Ovary (tissue), 9 donors: Measurements from ENCODE around the gene PCGF6. TPM values are rescaled to one million over a fixed set of nuclear protein-coding genes. Genes with fewer than 3 reads are reported as not detected.

Experiments used
- DNase-seq, 5 donors: peaks; one replicate each; pipeline ENCODE4 v3.0.0-alpha.2; 2019 to 2020
- H3K27ac ChIP-seq, 2 donors: fragments of 200-600 bp; one replicate each; pipeline versions ENCODE4 v1.5.1 to v1.8.0; 2019 to 2022
- H3K27me3 ChIP-seq: fragments of 200-600 bp; one replicate; pipeline ENCODE4 v1.8.0; 2022
- H3K36me3 ChIP-seq: fragments of 200-600 bp; sonication (generic); one replicate; pipeline ENCODE4 v1.5.1; 2019
- H3K4me1 ChIP-seq: one replicate; pipeline ENCODE4 v1.8.1; 2013; ENCODE audit warnings: mild to moderate bottlenecking, moderate library complexity; ENCODE audit not compliant: insufficient read depth
- H3K4me3 ChIP-seq: fragments of 200-600 bp; sonication (generic); one replicate; pipeline ENCODE4 v1.5.1; 2017
- H3K9me3 ChIP-seq, 2 donors: fragments of 200-600 bp in 1 of 2; sonication (generic) in 1 of 2; one replicate each; pipeline versions ENCODE4 v1.5.1 to v1.8.1; 2013 to 2019; ENCODE audit warnings: mild to moderate bottlenecking in 1 of 2, moderate library complexity in 1 of 2
- EP300 ChIP-seq: sonication (generic); formaldehyde crosslinking; IDR thresholded peaks from one replicate; pipeline ENCODE4 v1.6.1; 2017; ENCODE audit warnings: antibody characterized with exemption
- POLR2A ChIP-seq: fragments of 450-650 bp; IDR thresholded peaks from one replicate; pipeline ENCODE4 v1.6.1; 2017; ENCODE audit warnings: antibody characterized with exemption, mild to moderate bottlenecking, moderate library complexity
- WGBS, 3 donors: extraction: QIAGEN DNeasy Blood & Tissue Kit in 1 of 3; methylation state at CpG; one replicate each; pipeline versions ENCODE4 v1.1.5 to v1.1.7; 2013 to 2017; 5-methylcytosine and 5-hydroxymethylcytosine counted together
- intact Hi-C, 4 donors: fragments of 100-400 bp; cut with DNase I; formaldehyde crosslinking; loops; one replicate each; pipeline versions ENCODE4 v1.11.0 to v1.15.1; 2022 to 2023
- polyA plus RNA-seq, 2 donors: library from polyadenylated mRNA; stranded (reverse); fragments of 200-250 nt in 1 of 2; fragments of 350-450 nt in 1 of 2; fragmentation: Illumina TruSeq in 1 of 2; extraction: RNeasy Lipid Tissue Mini Kit (QIAGEN cat#74804) in 1 of 2; gene quantifications; one replicate each; pipeline ENCODE4 v1.2.3, GENCODE V29; 2013 to 2014
- total RNA-seq, 7 donors: library from RNA; depleted of rRNA in 2 of 7; stranded (reverse); fragments of >200 nt in 2 of 7; fragmentation: NEBNext Ultra II Directional in 3 of 7; extraction: Animal tissue kit (Norgen Biotek cat#: 25700) in 3 of 7; gene quantifications; one replicate each; pipeline versions ENCODE4 v1.1.0 to v1.2.4, GENCODE V29; 2016 to 2023
- TF ChIP-seq, protein P1 (sequence below), 3 donors: fragments of 450-650 bp in 2 of 3; fragments of 200-600 bp in 1 of 3; IDR thresholded peaks; one replicate each; pipeline versions ENCODE4 v1.5.1 to v1.8.0; 2016 to 2022; ENCODE audit warnings: antibody characterized with exemption in 3 of 3, mild to moderate bottlenecking in 1 of 3
- donor health status: DM: no; HTN: no; CAD: no; lungs with moderate emphysema.
- donor health status: DM: no; HTN: no; CAD: no.
- donor health status: Bipolar disorder and iron deficiency.
- donor health status: DM: yes; HTN: yes; CAD: no.
- donor health status: DM: no; HTN: no; CAD: no.
- donor health status: DM: yes; HTN: yes; CAD: no.

The PCGF6 gene
- total and polyA plus RNA-seq, 9 donors = 5.6 to 13.7 (median 9.5) TPM

DNA sequence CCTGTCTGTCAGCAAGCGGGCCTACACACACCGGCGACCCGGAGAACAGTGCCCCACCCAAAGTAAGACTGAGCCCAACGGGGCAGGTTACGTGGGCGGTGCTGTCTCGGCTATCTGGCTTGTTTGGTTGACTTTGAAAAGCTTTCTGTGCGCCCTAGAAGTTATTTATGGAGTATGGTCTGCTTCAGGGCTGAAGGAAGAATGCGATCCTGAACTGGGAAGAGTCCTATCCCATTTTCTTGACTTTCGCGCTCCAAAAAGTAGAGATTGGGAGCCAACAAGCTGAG is 72.5 kb downstream of the PCGF6 start:
- TF ChIP-seq EP300 = no peak
- TF ChIP-seq, protein P1, sequence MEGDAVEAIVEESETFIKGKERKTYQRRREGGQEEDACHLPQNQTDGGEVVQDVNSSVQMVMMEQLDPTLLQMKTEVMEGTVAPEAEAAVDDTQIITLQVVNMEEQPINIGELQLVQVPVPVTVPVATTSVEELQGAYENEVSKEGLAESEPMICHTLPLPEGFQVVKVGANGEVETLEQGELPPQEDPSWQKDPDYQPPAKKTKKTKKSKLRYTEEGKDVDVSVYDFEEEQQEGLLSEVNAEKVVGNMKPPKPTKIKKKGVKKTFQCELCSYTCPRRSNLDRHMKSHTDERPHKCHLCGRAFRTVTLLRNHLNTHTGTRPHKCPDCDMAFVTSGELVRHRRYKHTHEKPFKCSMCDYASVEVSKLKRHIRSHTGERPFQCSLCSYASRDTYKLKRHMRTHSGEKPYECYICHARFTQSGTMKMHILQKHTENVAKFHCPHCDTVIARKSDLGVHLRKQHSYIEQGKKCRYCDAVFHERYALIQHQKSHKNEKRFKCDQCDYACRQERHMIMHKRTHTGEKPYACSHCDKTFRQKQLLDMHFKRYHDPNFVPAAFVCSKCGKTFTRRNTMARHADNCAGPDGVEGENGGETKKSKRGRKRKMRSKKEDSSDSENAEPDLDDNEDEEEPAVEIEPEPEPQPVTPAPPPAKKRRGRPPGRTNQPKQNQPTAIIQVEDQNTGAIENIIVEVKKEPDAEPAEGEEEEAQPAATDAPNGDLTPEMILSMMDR (IDR thresholded peaks at IDR 0.05) = no peak
- TF ChIP-seq POLR2A = no peak
- no peak for DNase-seq
- Histone ChIP-seq H3K4me1 (peaks cover 8% of the 10 kb centered on the region), H3K27me3 (no peaks in the 10 kb centered on the region), H3K36me3 (no peaks in the 10 kb centered on the region), H3K4me3 (no peak overlapping the region), H3K9me3 (no peaks in the 10 kb centered on the region), H3K27ac (no peak overlapping the region)
- intact Hi-C loops = no loop called here
- WGBS, 3 donors = 21 to 27% (median 26%) methylated on average over 12 of the region's 12 CpGs

GRCh38 chr10:103277713-103278536 is 73.0 kb downstream of the PCGF6 start:
- Histone ChIP-seq H3K9me3 (no peaks in the 10 kb centered on the region), H3K4me3 (no peak overlapping the region), H3K36me3 (no peaks in the 10 kb centered on the region), H3K27ac (no peak overlapping the region), H3K4me1 (peaks cover 8% of the 10 kb centered on the region), H3K27me3 (no peaks in the 10 kb centered on the region)
- intact Hi-C loops = no loop called here
- TF ChIP-seq POLR2A (no peak), EP300 (no peak)
- TF ChIP-seq, protein P1 (IDR thresholded peaks at IDR 0.05) = no peak
- 3 to 10% (median 3%) methylated on average over 35 to 76 of the region's 76 CpGs for WGBS, 3 donors
- DNase-seq = no peak

DNA sequence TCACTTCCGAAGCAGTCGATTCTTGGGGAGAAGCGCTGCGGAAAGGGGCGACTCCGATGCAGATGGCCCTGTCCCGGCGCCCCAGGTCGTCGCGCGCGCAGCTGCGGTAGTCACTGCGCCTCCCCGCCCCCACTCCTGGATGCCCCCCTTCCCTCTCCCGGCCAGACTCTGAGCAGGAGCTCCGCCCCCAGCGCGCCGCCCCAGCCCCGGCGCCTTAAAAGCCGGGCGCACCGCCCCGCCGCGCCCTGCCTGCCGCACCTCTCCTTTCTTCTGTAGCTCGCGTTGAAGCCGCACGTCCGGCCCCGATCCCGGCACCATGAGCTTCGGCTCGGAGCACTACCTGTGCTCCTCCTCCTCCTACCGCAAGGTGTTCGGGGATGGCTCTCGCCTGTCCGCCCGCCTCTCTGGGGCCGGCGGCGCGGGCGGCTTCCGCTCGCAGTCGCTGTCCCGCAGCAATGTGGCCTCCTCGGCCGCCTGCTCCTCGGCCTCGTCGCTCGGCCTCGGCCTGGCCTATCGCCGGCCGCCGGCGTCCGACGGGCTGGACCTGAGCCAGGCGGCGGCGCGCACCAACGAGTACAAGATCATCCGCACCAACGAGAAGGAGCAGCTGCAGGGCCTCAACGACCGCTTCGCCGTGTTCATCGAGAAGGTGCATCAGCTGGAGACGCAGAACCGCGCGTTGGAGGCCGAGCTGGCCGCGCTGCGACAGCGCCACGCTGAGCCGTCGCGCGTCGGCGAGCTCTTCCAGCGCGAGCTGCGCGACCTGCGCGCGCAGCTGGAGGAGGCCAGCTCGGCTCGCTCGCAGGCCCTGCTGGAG is 73.8 kb downstream of the PCGF6 start, which contains the start of gene INA:
Gene INA, plus strand, starts transcription at position 243 of the 817 bp plus-strand sequence. Its CDS starts 74 bp downstream, at position 317.
- Histone ChIP-seq H3K4me1 (peaks cover 8% of the 10 kb centered on the region), H3K9me3 (no peaks in the 10 kb centered on the region), H3K36me3 (no peaks in the 10 kb centered on the region), H3K27ac (no peak within 1 kb of the TSS), H3K4me3 (no peak within 1 kb of the TSS), H3K27me3 (no peaks in the 10 kb centered on the region)
- no peak for DNase-seq
- 1 to 2% (median 1%) methylated on average over 57 to 105 of the region's 105 CpGs for WGBS, 3 donors
- intact Hi-C loops = no loop called here
- TF ChIP-seq, protein P1 (IDR thresholded peaks at IDR 0.05) = no peak
- TF ChIP-seq POLR2A (no peak), EP300 (no peak)

GRCh38 chr10:103276251-103276895 is 74.6 kb downstream of the PCGF6 start:
- H3K9me3 ChIP-seq = no peaks in the 10 kb centered on the region
- H3K27ac ChIP-seq = no peak overlapping the region
- no peaks in the 10 kb centered on the region for H3K27me3 ChIP-seq
- intact Hi-C loops = no loop called here
- H3K36me3 ChIP-seq = no peaks in the 10 kb centered on the region
- no peak for TF ChIP-seq POLR2A
- TF ChIP-seq, protein P1 (IDR thresholded peaks at IDR 0.05) = no peak
- no peak for TF ChIP-seq EP300
- H3K4me1 ChIP-seq = peaks cover 8% of the 10 kb centered on the region
- no peak for DNase-seq
- no peak overlapping the region for H3K4me3 ChIP-seq
- WGBS, 3 donors = 9 to 15% (median 11%) methylated on average over 21 of the region's 21 CpGs
